Ectodermal cell (in vitro differentiated cells): ENCODE results near the gene FLOT1. TPM values are rescaled to one million over a fixed set of nuclear protein-coding genes. Genes with fewer than 3 reads are reported as not detected.
A peak's percentile ranks its signal among the peaks of the same experiment; 100 is the strongest.

Experiments used
- H3K27ac ChIP-seq: 2 replicates; pipeline ENCODE4 v1.7.0; 2013; ENCODE audit warnings: mild to moderate bottlenecking, low read depth, low read length; ENCODE audit not compliant: insufficient read depth, poor library complexity, severe bottlenecking
- H3K27me3 ChIP-seq: 2 replicates; pipeline ENCODE4 v1.7.0; 2013; ENCODE audit warnings: mild to moderate bottlenecking, low read length; ENCODE audit not compliant: insufficient read depth, control insufficient read depth, poor library complexity, severe bottlenecking
- H3K36me3 ChIP-seq: one replicate; pipeline ENCODE4 v1.7.0; 2013; ENCODE audit warnings: low read length; ENCODE audit not compliant: control insufficient read depth, insufficient read depth
- H3K4me1 ChIP-seq: one replicate; pipeline ENCODE4 v1.7.0; 2013; ENCODE audit warnings: low read length; ENCODE audit not compliant: control insufficient read depth, insufficient read depth
- H3K4me3 ChIP-seq: 2 replicates; pipeline ENCODE4 v1.7.0; 2013; ENCODE audit warnings: low read depth, low read length, control low read depth; ENCODE audit not compliant: insufficient read depth
- H3K9me3 ChIP-seq: 2 replicates; pipeline ENCODE4 v1.7.0; 2013; ENCODE audit warnings: mild to moderate bottlenecking, low read length, moderate library complexity; ENCODE audit not compliant: control insufficient read depth
- WGBS, 2 experiments: methylation state at CpG; one replicate each; pipeline ENCODE4 v1.1.7; 2013; ENCODE audit warnings: missing lambda C conversion rate in 2 of 2; 5-methylcytosine and 5-hydroxymethylcytosine counted together
- polyA plus RNA-seq, 4 experiments: library from polyadenylated mRNA; stranded (reverse); fragments of 50-300 nt; gene quantifications; one replicate each; pipeline ENCODE4 v1.2.3, GENCODE V29; 2013

Gene FLOT1
- 101 TPM for polyA plus RNA-seq (2013, experiment 1 of 4)
- polyA plus RNA-seq (2013, experiment 2 of 4), result 96.7 TPM
- 87.7 TPM for polyA plus RNA-seq (2013, experiment 3 of 4)
- 109 TPM for polyA plus RNA-seq (2013, experiment 4 of 4)

- H3K4me3 ChIP-seq, result peak within 1 kb of the TSS; percentile 77
- peak within 1 kb of the TSS; percentile 56 for H3K27ac ChIP-seq
- H3K27me3 ChIP-seq, result peaks cover 18% of the 10 kb centered on the region
- WGBS, 2 experiments, result 0% methylated on average over 66 of the region's 66 CpGs
- peaks cover 14% of the 10 kb centered on the region for H3K36me3 ChIP-seq
- H3K4me1 ChIP-seq, result peaks cover 9% of the 10 kb centered on the region
- H3K9me3 ChIP-seq, result no peaks in the 10 kb centered on the region
Measured at GRCh38 chr6:30742316-30743098, at the start of gene FLOT1. Gene FLOT1 (minus strand): TSS chr6:30742687. CDS start chr6:30742189, 498 bp downstream.

GRCh38 chr6:30790724-30791383, 48.4 kb upstream of the FLOT1 start:
- no peaks in the 10 kb centered on the region for H3K27me3 ChIP-seq
- H3K27ac ChIP-seq, result no peak overlapping the region
- no peaks in the 10 kb centered on the region for H3K36me3 ChIP-seq
- WGBS, 2 experiments, result 71 to 79% methylated on average over 4 of the region's 4 CpGs
- H3K4me1 ChIP-seq, result no peaks in the 10 kb centered on the region
- no peak overlapping the region for H3K4me3 ChIP-seq
- H3K9me3 ChIP-seq, result no peaks in the 10 kb centered on the region

GRCh38 chr6:30789606-30790005, 47.1 kb upstream of the FLOT1 start:
- Histone ChIP-seq H3K36me3 (no peaks in the 10 kb centered on the region), H3K27me3 (no peaks in the 10 kb centered on the region), H3K4me3 (no peak overlapping the region), H3K9me3 (no peaks in the 10 kb centered on the region), H3K27ac (no peak overlapping the region), H3K4me1 (no peaks in the 10 kb centered on the region)
- WGBS, 2 experiments, result 84 to 94% methylated on average over 1 of the region's 1 CpG

GRCh38 chr6:30787954-30788353, 45.5 kb upstream of the FLOT1 start:
- no peak overlapping the region for H3K27ac ChIP-seq
- no peak overlapping the region for H3K4me3 ChIP-seq
- H3K27me3 ChIP-seq, result no peaks in the 10 kb centered on the region
- no peaks in the 10 kb centered on the region for H3K4me1 ChIP-seq
- no peaks in the 10 kb centered on the region for H3K9me3 ChIP-seq
- H3K36me3 ChIP-seq, result no peaks in the 10 kb centered on the region
- WGBS, 2 experiments, result 90 to 95% methylated on average over 4 to 5 of the region's 5 CpGs

- H3K4me3 ChIP-seq, result no peak overlapping the region
- H3K4me1 ChIP-seq, result no peaks in the 10 kb centered on the region
- H3K9me3 ChIP-seq, result no peaks in the 10 kb centered on the region
- H3K27me3 ChIP-seq, result no peaks in the 10 kb centered on the region
- no peaks in the 10 kb centered on the region for H3K36me3 ChIP-seq
- H3K27ac ChIP-seq, result no peak overlapping the region
Measured at GRCh38 chr6:30782425-30783014, 40.0 kb upstream of the FLOT1 start.

- Histone ChIP-seq H3K27ac (no peak overlapping the region), H3K4me1 (no peaks in the 10 kb centered on the region)
Measured at GRCh38 chr6:30781743-30782424, 39.4 kb upstream of the FLOT1 start.

GRCh38 chr6:30781395-30781742, 38.9 kb upstream of the FLOT1 start:
- WGBS, 2 experiments, result 94 to 96% methylated on average over 4 of the region's 4 CpGs
- Histone ChIP-seq H3K27ac (no peak overlapping the region), H3K4me3 (no peak overlapping the region), H3K27me3 (no peaks in the 10 kb centered on the region), H3K4me1 (no peaks in the 10 kb centered on the region), H3K36me3 (no peaks in the 10 kb centered on the region), H3K9me3 (no peaks in the 10 kb centered on the region)

More at GRCh38 chr6:30781743-30782424, 39.4 kb upstream of the FLOT1 start:
- 93 to 94% methylated on average over 13 of the region's 13 CpGs for WGBS, 2 experiments
- Histone ChIP-seq H3K4me3 (no peak overlapping the region), H3K27me3 (no peaks in the 10 kb centered on the region), H3K36me3 (no peaks in the 10 kb centered on the region), H3K9me3 (no peaks in the 10 kb centered on the region)

- Histone ChIP-seq H3K36me3 (no peaks in the 10 kb centered on the region), H3K4me3 (no peak overlapping the region), H3K9me3 (no peaks in the 10 kb centered on the region), H3K4me1 (no peaks in the 10 kb centered on the region), H3K27ac (no peak overlapping the region), H3K27me3 (no peaks in the 10 kb centered on the region)
- 95% methylated on average over 1 of the region's 1 CpG for WGBS, 2 experiments
Measured at GRCh38 chr6:30780642-30780920, 38.1 kb upstream of the FLOT1 start.

GRCh38 chr6:30779850-30780641, 37.6 kb upstream of the FLOT1 start:
- Histone ChIP-seq H3K9me3 (no peaks in the 10 kb centered on the region), H3K27me3 (no peaks in the 10 kb centered on the region), H3K36me3 (no peaks in the 10 kb centered on the region), H3K4me3 (no peak overlapping the region), H3K27ac (no peak overlapping the region), H3K4me1 (no peaks in the 10 kb centered on the region)
- WGBS, 2 experiments, result 94% methylated on average over 10 of the region's 10 CpGs
